Fibroblast of gingiva (primary cell): ENCODE data around the gene ITSN2.
"Not testable (repeated sequence)": the region's sequence is repeated elsewhere in the genome, so short reads cannot be mapped to it uniquely, and the experiment has no call there.

ENCODE experiments used
- DNase-seq: peaks from one replicate; pipeline ENCODE4 v3.0.0-alpha.2; 2011; ENCODE audit warnings: low read depth

The ITSN2 gene

DNA sequence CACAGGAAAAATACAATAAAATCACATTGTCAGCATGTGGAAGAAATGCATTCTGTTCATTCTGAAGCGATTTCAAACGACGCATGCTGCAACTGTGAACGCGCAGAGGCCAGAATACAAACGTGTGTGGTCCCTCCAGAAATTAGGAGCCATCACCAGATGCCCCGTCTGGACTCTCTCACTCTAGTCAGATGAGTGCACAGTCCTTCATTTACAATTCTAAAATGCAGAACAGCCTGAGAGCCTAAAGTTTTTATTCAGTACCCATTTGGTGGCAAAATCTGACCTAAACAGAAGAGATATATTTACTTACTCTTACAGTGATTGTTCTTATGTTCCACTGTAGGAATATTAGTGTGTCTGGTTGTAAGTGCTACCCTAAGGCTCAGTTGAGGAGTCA lies 148.9 kb downstream of the ITSN2 start:
- DNase-seq = no peak

DNA sequence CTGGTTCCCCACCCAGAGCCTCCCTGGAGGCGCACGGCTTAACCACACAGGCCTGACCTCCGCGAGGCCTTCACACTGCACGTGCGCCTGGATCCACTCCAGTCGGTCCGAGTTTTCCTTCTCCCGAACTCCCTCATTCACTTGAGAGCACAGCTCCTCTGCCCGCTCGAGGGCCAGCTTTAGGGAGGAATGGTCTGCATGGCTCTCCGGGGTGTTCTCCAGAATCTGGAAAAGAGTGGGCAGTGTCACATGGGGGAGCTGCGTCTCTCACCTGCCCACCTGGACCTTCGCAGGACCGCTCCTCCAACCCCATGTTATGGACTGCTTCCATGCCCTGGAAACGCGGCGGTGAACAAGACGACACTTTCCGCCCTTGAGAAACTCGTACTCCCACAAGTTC lies 149.6 kb downstream of the ITSN2 start:
- DNase-seq = no peak

DNA sequence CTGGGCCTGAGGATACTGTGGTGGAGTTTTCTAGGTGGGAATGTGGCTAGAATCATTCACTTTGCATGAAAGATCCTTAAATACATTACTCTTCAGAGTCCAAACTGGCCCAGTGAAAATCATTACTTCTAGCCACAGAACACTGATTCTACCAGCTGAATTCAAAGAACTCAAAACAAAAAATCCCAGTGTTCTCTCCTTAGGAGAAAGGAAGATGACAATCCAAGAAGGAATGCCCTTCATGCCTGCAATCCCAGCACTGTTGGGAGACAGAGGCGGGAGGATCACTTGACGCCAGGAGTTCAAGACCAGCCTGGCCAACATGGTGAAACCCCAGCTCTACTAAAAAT lies 150.3 kb downstream of the ITSN2 start:
- no peak for DNase-seq

DNA sequence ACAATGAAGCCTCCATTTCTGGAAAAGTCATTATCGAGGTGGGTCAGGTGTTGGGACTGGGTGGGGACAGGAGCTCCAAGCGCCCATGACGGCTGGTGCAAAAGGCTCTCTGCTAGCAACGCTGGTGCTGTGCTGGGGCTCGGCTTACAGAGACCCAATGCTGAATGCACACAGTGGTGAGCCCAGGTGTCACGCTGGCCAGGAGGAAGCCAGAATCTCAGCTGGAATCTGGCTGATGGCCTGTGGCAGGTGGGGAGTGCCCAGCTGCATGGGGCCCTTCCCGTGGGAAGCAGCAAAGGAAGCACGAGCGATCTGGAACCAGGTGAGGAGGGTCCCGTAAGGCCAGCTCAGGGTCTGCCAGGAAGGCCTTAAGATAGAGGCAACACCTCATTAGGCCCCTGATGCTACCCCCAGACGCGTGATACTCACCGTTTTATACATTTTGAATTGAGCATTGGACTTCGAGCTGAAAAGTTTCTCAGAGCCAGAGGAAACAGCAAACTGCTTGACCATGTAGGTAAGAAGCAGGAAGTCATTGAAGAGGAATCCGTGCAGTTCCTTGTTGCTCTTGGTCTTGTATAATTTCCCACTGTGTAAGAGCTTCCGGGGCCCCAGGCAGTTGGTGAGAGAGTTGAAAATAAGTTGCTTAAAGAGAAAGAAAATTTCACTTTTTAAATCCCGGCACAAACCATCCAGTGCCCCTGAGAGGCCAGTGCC lies 150.8 kb downstream of the ITSN2 start:
- no peak for DNase-seq

DNA sequence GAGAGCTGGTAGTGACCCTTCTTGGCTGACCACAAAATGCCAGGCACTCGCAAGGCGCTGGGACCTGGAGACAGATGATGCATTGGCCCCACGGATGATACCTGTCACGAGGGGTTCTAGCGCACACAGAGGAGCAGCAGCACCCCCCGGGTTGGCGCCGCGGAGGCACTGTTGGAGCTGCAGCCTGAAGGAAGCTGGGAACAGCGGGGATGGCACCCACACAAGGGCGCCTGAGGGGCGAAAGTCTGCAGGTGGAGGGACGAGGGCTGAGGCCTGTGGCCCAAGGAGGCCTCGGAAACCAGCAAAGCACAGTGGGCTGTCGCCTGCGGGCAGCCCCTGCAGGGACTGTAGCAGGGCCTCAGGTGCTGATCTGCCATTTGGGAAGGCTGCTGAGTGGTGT lies 151.8 kb downstream of the ITSN2 start:
- no peak for DNase-seq

DNA sequence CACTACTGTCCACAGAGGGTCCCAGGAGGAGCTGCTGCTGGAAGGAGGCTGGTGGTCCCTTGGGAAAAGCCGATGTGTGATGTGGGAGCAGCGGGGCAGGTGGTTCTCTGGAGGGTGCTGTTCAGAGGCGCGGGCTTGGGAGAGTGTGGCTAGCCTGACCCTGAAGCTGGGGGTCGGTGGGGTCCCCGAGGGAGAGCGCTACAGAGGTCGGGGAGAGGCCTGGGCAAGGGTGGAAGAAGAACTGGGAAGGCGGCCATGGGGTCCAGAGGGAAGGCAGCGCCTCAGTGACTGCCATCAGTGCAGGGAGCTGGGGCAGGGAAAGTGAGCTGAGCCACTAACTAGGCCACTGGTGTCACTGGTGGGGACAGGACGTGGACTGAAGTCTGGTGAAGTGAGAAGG lies 153.0 kb downstream of the ITSN2 start:
- DNase-seq = no peak

DNA sequence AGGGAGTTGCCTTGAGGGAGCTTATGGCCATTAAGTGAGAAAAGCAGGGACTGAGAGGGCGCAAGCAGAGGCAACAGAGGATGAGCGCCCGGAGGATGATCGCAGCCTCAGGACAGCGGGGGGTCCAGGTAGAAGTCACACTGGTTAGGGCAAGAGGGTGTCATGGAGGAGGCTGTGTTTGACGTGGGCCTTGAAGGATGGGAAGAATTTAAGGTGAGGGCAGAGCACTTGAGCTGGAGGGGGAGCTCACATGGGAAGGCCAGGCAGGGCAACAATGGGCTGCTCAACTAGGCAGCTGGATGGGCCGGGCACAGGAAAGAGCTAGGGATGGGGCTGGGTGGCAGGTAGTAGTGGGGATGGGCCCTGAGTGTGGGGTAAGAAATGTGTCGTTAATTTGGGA lies 153.6 kb downstream of the ITSN2 start:
- no peak for DNase-seq

DNA sequence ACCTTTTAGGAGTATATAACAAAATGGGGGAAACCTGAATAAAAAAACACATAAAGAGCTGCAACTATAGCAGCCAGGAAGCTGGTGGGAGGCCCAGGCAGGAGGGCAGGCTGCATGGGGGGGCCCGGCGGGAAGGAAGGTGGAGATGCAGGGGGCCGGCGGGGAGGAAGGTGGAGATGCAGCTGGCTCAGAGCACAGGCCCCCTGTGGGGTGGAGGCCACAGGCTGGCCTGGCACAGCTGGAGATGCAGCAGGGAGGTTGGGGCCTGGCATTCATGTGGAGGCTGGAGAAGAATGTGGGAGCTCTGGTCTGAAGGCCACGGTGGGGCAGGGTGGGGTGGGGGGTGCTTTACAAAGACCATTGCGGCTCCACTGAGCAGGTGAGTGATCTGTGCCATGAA lies 154.1 kb downstream of the ITSN2 start:
- no peak for DNase-seq

DNA sequence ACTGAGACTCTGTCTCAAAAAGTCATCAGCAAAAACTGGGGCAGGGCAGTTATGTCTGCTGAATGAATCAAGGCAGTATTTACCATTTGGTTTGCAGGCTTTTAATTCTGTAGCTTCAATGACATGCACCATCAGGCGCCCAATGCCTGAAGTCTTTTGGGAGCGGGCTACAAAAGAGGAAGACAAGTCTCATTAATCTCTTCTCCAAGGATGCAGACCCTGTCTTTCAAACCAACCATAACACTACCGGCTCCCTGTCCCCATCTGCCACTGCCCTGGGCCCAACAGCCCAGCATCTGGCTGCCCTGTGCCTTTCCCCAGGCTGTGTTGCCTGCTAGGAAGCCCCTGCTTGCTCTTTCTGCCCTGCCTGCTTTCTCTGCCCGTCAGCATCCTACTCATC lies 155.2 kb downstream of the ITSN2 start:
- no peak for DNase-seq

DNA sequence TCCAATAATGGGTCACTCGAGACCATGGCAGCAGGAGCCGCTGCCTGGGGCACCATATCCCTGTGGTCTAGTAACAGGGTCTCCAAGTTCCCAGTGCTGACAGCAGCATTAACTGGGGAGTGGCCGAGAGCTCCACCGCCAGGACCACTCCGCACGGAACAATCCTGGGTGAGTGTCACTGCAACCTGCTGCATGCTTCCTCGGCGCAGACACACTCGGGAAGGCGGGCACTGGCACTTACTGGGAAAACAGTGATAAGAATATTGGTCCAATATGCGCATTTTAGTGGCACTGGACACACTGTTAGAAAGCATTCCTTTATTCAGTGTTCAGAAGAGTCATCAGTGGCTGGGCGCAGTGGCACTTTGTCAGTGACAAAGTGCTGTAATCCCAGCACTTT lies 155.8 kb downstream of the ITSN2 start:
- no peak for DNase-seq

DNA sequence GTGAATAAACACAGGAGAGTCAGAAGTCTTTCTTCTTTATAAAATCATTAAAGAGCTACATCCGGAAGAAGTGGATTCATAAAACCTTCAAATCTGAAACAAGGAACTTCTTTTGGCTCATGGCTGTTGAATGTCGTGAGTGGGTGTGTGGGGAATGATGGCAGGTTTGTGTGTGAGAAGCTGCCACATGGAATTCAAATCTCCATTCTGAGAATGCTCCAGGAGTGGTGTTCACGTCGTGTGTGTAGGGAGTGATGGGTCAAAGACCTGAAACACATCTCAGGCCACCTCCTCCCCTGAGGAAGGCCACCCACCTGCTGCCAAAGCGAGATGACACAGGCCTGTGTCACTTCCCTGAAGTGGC lies 156.6 kb downstream of the ITSN2 start:
- no peak for DNase-seq

DNA sequence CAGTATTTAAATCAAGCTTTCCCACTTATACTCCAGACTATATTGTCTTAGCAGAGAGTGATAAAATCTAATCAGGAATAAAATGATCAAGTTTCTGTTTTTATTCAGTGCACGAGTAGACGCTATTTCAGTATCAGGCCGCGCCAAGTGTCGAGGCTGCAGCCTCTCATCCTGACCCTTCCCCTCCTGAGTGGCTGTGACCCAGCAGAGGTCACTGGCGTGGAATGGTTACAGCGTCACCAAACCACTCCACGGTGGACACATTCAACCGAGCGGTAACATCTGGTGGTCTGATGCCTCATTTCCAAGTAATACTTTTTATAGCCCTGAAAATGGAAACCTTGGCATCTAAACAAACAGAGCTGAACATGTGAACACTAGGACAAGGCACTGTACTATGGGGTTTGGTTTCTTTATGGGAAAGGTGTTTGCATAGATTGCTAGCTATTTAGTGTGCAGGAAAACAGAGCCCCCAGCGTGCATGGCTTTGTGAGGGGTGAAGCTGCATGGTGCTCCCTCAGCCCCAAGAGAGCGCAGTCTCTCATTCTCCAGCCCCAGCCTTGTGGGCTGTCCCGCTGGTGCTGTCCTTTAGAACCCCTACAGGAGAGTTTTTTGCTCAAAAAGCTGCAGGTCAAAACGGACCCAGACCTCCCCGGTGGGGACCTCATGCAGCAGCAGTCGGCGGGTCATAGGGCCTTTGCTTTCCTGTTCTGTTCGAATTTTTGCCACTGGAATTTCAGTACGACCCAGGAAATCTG lies 157.1 kb downstream of the ITSN2 start:
- no peak for DNase-seq

DNA sequence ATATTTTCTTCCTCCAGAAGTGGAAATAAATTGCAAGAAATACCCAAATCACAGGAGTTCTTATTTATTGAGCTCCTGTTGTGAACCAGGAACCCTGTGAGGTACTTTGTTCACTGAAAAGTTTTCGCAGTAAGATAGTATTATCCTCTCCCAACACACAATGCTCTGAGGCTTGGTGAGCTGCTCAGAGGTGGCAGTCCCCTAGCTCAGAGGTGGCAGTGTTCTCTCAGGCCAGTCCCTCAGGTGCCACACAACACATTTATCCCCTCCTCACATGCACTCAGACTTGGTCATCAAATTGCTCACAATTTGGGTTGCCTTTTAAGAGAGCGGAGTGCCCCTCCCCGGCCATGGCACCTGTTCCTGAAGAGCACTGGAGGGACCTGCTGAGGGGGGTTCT lies 159.5 kb downstream of the ITSN2 start:
- DNase-seq = no peak

DNA sequence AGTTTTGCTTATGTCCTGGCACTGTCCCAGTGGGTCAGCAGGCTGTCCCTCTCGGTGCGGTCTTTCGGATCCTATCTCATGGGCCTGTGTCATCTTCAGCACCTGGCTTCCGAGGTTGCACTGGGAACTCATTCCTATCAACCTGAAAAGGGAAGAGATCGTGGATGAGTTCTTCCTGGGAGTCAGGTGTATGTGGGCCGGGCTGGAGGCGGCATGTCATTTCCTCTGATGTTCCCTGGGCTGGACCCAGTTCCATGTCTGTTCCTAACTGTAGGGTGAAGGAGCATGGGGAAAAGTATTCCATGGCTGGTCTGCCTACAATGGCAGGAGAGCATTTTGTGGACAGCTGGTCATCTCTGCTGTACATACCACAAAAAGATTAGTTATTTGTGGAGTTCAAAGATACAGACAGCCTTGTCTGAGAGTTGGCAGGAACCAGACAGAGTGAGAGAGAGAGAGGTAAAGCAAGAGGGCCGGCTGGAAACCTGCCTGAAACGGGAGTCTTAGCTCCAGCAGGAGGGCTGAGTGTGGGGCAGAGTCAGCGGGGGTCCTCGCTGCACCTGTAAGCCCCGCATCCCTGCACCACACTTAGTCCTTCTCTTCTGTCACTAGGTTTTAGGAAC lies 160.3 kb downstream of the ITSN2 start:
- DNase-seq = no peak

DNA sequence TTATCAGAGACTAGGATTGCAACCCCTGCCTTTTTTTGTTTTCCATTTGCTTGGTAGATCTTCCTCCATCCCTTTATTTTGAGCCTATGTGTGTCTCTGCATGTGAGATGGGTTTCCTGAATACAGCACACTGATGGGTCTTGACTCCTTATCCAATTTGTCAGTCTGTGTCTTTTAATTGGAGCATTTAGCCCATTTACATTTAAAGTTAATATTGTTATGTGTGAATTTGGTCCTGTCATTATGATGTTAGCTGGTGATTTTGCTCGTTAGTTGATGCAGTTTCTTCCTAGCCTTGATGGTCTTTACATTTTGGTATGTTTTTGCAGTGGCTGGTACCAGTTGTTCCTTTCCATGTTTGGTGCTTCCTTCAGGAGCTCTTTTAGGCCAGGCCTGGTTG lies 163.1 kb downstream of the ITSN2 start:
- DNase-seq = not testable (repeated sequence)

DNA sequence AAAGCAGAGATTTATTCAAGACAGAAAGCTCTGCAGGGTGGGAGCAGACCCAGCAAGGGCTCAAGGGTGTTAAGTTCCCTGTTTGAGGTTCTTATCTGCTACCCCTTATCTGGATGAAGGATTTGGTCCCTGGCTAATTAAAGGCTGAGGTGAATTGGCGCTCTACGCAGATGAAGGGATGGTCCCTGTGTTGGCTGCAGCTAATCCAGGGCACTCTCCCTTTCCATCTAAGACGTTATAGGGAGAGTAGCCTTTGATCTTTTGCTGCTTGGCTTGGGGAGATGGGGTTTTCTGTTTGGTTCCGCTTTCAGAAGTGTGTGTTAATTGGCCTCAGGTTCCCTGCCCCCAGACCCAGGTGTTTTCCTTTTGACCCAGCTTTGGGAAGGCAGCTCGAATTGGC lies 168.5 kb downstream of the ITSN2 start:
- DNase-seq = no peak

DNA sequence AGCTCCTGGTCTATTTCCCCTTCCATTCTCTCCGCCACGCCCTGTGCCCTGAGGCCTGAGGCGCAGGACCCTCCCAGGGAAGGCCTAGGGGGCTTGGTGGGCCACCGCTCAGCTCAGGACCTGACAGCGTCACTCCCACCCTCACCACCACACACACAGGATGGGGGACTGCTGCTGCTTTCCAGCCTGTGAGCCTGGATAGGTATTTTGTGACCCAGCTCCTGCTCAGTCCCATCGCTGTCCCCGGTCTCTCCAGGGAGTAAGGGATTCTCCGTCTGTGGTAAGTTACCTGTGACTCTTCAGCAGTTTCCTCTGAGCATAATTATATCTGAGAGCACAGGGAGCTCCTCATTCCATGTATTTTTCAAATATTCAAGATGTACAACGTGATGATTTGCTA lies 169.2 kb downstream of the ITSN2 start:
- DNase-seq = no peak

DNA sequence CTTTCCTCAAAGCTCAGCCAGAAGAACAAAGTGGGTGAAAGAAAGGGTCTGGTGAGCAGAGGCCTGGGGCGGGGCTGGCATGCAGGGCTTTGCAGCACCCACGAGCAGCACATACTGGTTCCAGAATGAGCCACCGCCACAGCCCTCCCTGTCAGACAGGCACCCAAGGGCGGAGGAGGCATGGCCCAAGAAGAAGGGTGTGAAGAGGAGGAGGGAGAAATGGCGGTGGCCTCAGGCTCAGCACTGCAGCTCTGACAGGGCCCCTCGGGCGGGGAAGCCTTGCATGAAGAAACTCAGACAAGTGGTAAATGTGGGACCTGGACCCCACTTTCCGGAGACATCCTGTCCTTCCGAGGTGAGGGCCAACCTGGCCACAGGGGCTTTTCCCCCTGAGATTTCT lies 169.8 kb downstream of the ITSN2 start:
- no peak for DNase-seq

DNA sequence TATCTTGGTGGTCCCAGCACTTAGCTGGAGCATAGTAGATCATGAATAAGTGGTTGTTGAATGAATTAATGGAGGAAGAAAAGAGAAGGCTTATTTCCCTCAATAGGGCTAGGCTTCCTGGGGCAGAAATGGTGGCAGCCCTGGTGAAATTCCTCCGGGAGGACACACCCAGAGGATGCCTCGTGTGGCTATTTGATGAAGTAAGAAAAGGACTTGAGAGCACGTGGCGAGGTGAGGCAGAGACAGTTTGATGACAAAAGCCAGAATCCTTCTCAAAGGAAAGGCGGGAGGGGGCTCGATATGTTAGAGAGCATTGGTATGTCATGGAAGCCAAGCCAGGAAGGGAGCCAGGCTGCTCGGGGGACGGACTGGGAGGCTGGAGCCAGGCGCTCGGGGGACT lies 170.8 kb downstream of the ITSN2 start:
- DNase-seq = no peak

DNA sequence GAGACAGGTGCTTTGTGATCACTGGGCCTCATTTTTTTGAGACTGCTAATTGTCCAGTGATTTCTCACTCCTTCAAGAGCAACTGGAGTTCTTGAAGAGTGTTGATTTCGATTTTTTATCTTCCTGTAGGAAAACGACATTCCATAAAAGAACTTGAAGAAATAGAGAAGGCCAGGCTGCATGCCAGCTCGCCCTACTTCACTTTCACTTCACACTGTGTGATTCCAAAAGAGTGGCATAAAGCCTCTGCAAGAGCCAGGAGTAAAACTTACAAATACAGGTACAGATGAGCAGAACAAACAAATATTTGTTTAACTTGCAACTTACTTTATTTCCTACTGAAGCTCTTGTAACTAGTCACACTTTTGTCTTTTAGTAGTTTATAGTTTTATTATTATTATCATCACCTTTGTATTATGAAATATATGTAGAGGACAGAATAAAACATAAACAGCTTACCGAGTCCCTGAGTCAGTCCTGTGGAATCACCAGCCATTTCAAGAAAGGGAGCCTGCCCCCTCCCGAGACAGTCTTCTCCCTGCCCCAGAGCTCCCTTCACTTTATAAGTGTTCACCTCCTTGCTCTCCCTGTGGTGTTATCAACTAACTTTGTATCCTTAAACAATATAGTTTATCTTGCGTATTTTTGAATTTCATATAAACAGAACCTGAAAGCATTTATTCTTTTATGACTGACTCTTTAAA lies 176.8 kb downstream of the ITSN2 start:
- no peak for DNase-seq

DNA sequence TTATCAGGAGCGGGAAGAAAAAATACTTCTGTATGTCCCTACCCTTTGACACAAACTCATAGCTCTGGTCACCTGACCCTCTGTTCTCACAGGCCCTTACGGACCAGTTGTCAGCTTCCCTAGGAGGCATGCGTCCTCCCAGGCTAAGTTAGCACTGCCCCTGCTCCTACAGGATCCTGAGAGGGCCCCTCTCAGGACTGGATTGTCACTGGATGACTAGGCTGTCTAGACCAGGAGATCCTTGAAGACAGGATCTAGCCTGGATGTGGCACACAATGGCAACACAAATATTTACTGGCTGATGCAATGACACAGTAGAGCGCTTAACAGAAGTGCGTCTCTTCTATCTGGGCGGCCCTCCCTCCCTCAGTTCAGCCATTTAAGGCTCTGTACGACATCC lies 177.8 kb downstream of the ITSN2 start:
- no peak for DNase-seq

DNA sequence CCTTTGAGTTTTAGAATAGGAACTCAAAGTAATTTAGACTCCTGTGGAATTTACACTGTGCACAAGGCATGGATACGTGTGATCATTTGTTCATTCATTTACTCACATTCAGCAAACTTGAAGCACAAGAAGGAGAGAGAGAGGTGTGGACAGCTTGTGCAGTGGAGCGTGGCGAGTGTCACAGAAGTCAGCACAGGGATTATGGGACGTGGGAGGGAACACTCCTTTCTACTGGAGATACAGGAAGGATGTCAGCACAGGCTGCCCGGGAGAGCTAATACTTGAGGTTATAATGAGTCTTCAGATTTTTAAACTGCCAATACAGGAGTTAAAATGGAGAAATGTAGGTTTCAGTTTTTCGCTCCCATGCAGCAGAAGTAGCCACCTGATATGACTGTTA lies 178.5 kb downstream of the ITSN2 start:
- no peak for DNase-seq

DNA sequence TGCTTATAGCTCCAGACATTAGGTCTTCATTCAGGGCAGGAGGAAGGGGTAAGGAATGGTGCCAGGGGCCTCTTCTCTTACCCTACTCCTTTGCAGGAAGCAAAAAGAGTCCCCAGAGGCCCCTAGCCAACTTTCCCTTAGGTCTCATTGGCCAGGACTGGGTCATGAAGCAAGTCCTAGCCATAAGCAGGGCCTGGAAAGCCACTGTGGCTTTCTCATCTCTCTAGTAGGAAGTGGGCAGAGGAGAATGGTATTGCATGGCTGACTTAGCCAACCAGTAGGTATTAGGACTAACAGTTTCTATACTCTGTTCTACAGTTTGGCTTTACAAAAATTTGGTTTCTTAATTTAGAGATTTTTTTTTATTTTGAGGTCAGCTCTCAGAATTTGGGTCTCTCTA lies 180.7 kb downstream of the ITSN2 start:
- DNase-seq = no peak
